Measurements from ENCODE around the gene TOX3. TPM values are rescaled to one million over a fixed set of nuclear protein-coding genes. Genes with fewer than 3 reads are reported as not detected.

Gene TOX3
- total and polyA plus RNA-seq, 2 of the 8 experiments (the other 6 are each of a cell fraction or from before 2014, with no cell fraction given): 16.7 to 31.2 TPM

DNA sequence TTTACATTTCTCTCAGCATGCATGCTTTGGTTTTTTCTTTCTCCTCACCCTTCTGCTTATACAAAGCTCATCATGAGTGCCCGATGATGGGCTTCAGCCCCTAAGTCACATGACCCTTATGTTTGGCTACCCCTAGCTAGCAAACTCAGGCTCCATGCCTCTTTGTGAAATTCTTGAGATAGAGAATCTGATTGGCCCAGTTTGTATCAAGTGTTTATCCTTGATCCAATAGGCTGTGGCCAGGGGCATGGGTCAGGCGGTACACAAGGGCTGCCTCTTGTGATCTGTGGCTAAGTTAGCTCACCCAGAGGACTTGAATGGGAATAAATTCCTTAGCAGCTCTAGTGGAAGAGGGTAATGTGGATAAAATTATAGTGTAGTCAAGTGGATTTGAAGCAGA is 11.5 kb upstream of the TOX3 start:
- H4K20me1 ChIP-seq (replicated peaks in 1 of 2; ENCODE audit: control insufficient read depth in 1 of 2, insufficient read depth in 2 of 2, low read length in 2 of 2): no peaks in the 10 kb centered on the region
- H2BK20ac ChIP-seq (ENCODE audit: low read length): no peak overlapping the region
- no peaks in the 10 kb centered on the region for H3K79me1 ChIP-seq (ENCODE audit: low read depth, low read length)
- H2BK5ac ChIP-seq (ENCODE audit: low read depth, low read length): no peak overlapping the region
- no peak overlapping the region for H3K14ac ChIP-seq (ENCODE audit: insufficient read length)
- H3K79me2 ChIP-seq (ENCODE audit: control insufficient read depth in 1 of 2, insufficient read depth in 2 of 2, low read length in 2 of 2): no peaks in the 10 kb centered on the region
- no peak overlapping the region for H2AFZ ChIP-seq (ENCODE audit: low read length)
- no peaks in the 10 kb centered on the region for H3K23me2 ChIP-seq (ENCODE audit: low read depth, low read length)
- H3K56ac ChIP-seq (replicated peaks; ENCODE audit: insufficient read length, low read depth, low read length): no peak overlapping the region
- DNase-seq (ENCODE audit: low read depth in 1 of 2, low spot score in 2 of 2) (no peak), FAIRE-seq (no peak)
- no peak overlapping the region for H3K23ac ChIP-seq (ENCODE audit: insufficient read length)
- H2BK120ac ChIP-seq (replicated peaks; ENCODE audit: low read depth, low read length): no peak overlapping the region
- POLR2A ChIA-PET (ENCODE audit: partially characterized antibody): no interaction called here
- H2AK5ac ChIP-seq (ENCODE audit: low read depth, low read length): no peak overlapping the region
- H3K36me3 ChIP-seq (ENCODE audit: control insufficient read depth in 2 of 4, insufficient read depth in 4 of 4, low read length in 3 of 4): no peaks in the 10 kb centered on the region
- no peak overlapping the region for H2BK12ac ChIP-seq (ENCODE audit: low read depth, low read length)
- H3K18ac ChIP-seq (ENCODE audit: extremely low read depth, low read length): no peak overlapping the region
- H3K4me2 ChIP-seq (ENCODE audit: insufficient read depth in 1 of 2, low read depth in 2 of 2, low read length in 2 of 2): no peak overlapping the region
- peaks cover 0 to 10% (median 5%) of the 10 kb centered on the region in 4 experiments; a peak in 4 of 7 replicates for H3K4me1 ChIP-seq (replicated peaks in 1 of 4; ENCODE audit: control insufficient read depth in 3 of 4, insufficient read depth in 4 of 4, low read length in 3 of 4)
- H3K4ac ChIP-seq (replicated peaks; ENCODE audit: insufficient read length, low read depth, low read length): no peak overlapping the region
- no peak overlapping the region for H4K8ac ChIP-seq (ENCODE audit: extremely low read depth, insufficient read depth, low read length)
- peaks cover 0 to 2% (median 0%) of the 10 kb centered on the region in 4 experiments; a peak in 1 of 7 replicates for H3K27me3 ChIP-seq (replicated peaks in 1 of 4; ENCODE audit: control insufficient read depth in 3 of 4, extremely low read depth in 1 of 4, insufficient read depth in 3 of 4, low read length in 3 of 4)
- no peak overlapping the region for H3K9ac ChIP-seq (replicated peaks in 1 of 4; ENCODE audit: extremely low read depth in 1 of 4, low read depth in 3 of 4, low read length in 3 of 4)
- no peak overlapping the region for H2BK15ac ChIP-seq (ENCODE audit: low read length)
- H3K9me3 ChIP-seq (ENCODE audit: insufficient read depth in 2 of 2, low read depth in 1 of 2, low read length in 1 of 2): 0 out of 4 replicates have a peak, but pooled peaks cover 0 to 4% of the 10 kb centered on the region in 2 experiments
- CTCF ChIA-PET (ENCODE audit: partially characterized antibody): interaction anchor here (1.2 to 1.5 kb wide), 2 partner anchors 353 to 354 kb away, joined by 4 to 5 read pairs; no protein-coding TSS in a partner anchor
- H3K4me3 ChIP-seq (ENCODE audit: extremely low read depth in 1 of 4, insufficient read depth in 2 of 4, low read depth in 3 of 4, low read length in 4 of 4): no peak overlapping the region
- H3K27ac ChIP-seq (ENCODE audit: low read depth, low read length): no peak overlapping the region
- no peak overlapping the region for H4K91ac ChIP-seq (replicated peaks; ENCODE audit: insufficient read length, low read length)
- 85% methylated on average over 2 of the region's 2 CpGs; no CpG with 5 or more reads in 1 of the 2 experiments for WGBS, 2 experiments (ENCODE audit: extremely low coverage in 1 of 2, insufficient coverage in 1 of 2, insufficient read length in 1 of 2, insufficient replicate concordance in 2 of 2, low coverage in 1 of 2, low lambda C conversion rate in 2 of 2, missing lambda C conversion rate in 1 of 2)
- no peak overlapping the region for H4K5ac ChIP-seq (ENCODE audit: insufficient read length, low read depth, low read length)

All from H1 (cell line).